HepG2 (cell line): ENCODE results near the gene APBA3. TPM values are rescaled to one million over a fixed set of nuclear protein-coding genes. Genes with fewer than 3 reads are reported as not detected.
A peak's percentile ranks its signal among the peaks of the same experiment; 100 is the strongest.

Experiments
- ATAC-seq: fragments of 200-7000 bp; cut with Tn5 transposase; 3 replicates; pipeline ENCODE4 v1.9.1; 2020; ENCODE audit warnings: mild to moderate bottlenecking, moderate library complexity
- BruUV-seq: library from RNA; stranded (reverse); fragments of 400-500 nt; replicated peaks from 2 replicates; lab custom pipeline; 2021; lab: Mats Ljungman, UMichigan
- CTCF ChIA-PET: fragments of 300-600 bp; formaldehyde crosslinking; extraction: SDS; loops from one replicate; lab custom pipeline; 2021; ENCODE audit warnings: low total read pairs, inconsistent platforms, low intra/inter-chr PET ratio; lab: Yijun Ruan, JAX
- POLR2A ChIA-PET: fragments of 350-600 bp; sonication (Branson Sonifier 250); formaldehyde crosslinking; loops from one replicate; lab custom pipeline; 2020; ENCODE audit warnings: antibody characterized with exemption, inconsistent platforms; lab: Yijun Ruan, JAX
- DNase-seq: peaks from one replicate; pipeline ENCODE4 v3.0.0-alpha.2; 2015; ENCODE audit warnings: low spot score
- FAIRE-seq: peaks from 3 replicates; lab custom pipeline; 2011; peaks lifted over from hg19 to GRCh38; lab: Jason Lieb, UNC
- H2AFZ ChIP-seq: one replicate; pipeline ENCODE4 v1.6.1; 2011; ENCODE audit warnings: low read length, inconsistent platforms
- H3K27ac ChIP-seq: fragments of 300-600 bp; 3 replicates; pipeline ENCODE4 v1.8.0; 2011; ENCODE audit warnings: mixed run types, mild to moderate bottlenecking, mixed read lengths, low read length, inconsistent platforms; ENCODE audit not compliant: insufficient read depth; ENCODE audit errors: extremely low read length
- H3K27me3 ChIP-seq, 2 experiments: fragments of 200-600 bp in 1 of 2; 2 replicates in 1 of 2; 3 replicates in 1 of 2; pipeline versions ENCODE4 v1.6.0 to v1.8.0; 2011; ENCODE audit warnings: low read length in 2 of 2, mild to moderate bottlenecking in 2 of 2, moderate library complexity in 2 of 2, inconsistent platforms in 1 of 2; ENCODE audit not compliant: insufficient read depth in 2 of 2, control insufficient read depth in 1 of 2
- H3K36me3 ChIP-seq, 2 experiments: fragments of 200-600 bp in 1 of 2; replicated peaks in 1 of 2; 2 replicates in 1 of 2; 3 replicates in 1 of 2; pipeline versions ENCODE4 v1.5.1 to v1.8.0; 2011; ENCODE audit warnings: low read length in 2 of 2, inconsistent platforms in 1 of 2; ENCODE audit not compliant: insufficient read depth in 2 of 2, control insufficient read depth in 1 of 2
- H3K4me1 ChIP-seq: 2 replicates; pipeline ENCODE4 v1.5.1; 2012; ENCODE audit warnings: low read length, inconsistent platforms; ENCODE audit not compliant: insufficient read depth
- H3K4me2 ChIP-seq: 2 replicates; pipeline ENCODE4 v1.6.0; 2011; ENCODE audit warnings: low read depth, low read length, inconsistent platforms
- H3K4me3 ChIP-seq, 3 experiments: fragments of 200-600 bp in 1 of 3; sonication (generic), shearing (Covaris generic) in 1 of 3; replicated peaks in 1 of 3; 2 replicates each; pipeline ENCODE4 v1.5.1; 2011 to 2016; ENCODE audit warnings: low read length in 3 of 3, inconsistent platforms in 2 of 3, low read depth in 2 of 3, mild to moderate bottlenecking in 2 of 3, control low read depth in 1 of 3, mixed read lengths in 1 of 3; ENCODE audit not compliant: insufficient read depth in 1 of 3
- H3K79me2 ChIP-seq: one replicate; pipeline ENCODE4 v1.6.1; 2011; ENCODE audit warnings: low read length, inconsistent platforms; ENCODE audit not compliant: insufficient read depth
- H3K9ac ChIP-seq: 2 replicates; pipeline ENCODE4 v1.6.0; 2011; ENCODE audit warnings: mild to moderate bottlenecking, low read depth, low read length, inconsistent platforms; ENCODE audit not compliant: insufficient read depth
- H3K9me3 ChIP-seq: 2 replicates; pipeline ENCODE4 v1.5.1; 2012; ENCODE audit warnings: mild to moderate bottlenecking, low read length
- H4K20me1 ChIP-seq: 2 replicates; pipeline ENCODE4 v1.6.0; 2011; ENCODE audit warnings: inconsistent platforms, mild to moderate bottlenecking, low read length, moderate library complexity; ENCODE audit not compliant: insufficient read depth
- FOXA3 ChIP-seq: IDR thresholded peaks from 2 replicates; pipeline ENCODE4 v1.6.1; 2016; ENCODE audit warnings: missing genetic modification reagents, missing compliant biosample characterization
- ZNF687 ChIP-seq: sonication (generic); formaldehyde crosslinking; IDR thresholded peaks from 2 replicates; pipeline ENCODE4 v1.5.1; 2020; ENCODE audit warnings: mild to moderate bottlenecking, missing genetic modification reagents, moderate library complexity
- WGBS: methylation state at CpG from one replicate; pipeline ENCODE4 v1.1.6; 2017; ENCODE audit warnings: low lambda C conversion rate; 5-methylcytosine and 5-hydroxymethylcytosine counted together
- in situ Hi-C: cut with HindIII; loops from 2 replicates; pipeline ENCODE4 v1.10.0; 2017; ENCODE audit warnings: low pct_unique_long_range_greater_than_20kb; ENCODE audit not compliant: extremely low pct_ligation_motif_present
- intact Hi-C: fragments of 100-400 bp; cut with micrococcal nuclease; formaldehyde crosslinking; loops from one replicate; pipeline ENCODE4 v1.10.0; 2022; ENCODE audit not compliant: unreplicated experiment
- polyA plus RNA-seq, 8 experiments: library from polyadenylated mRNA; depleted of rRNA in 3 of 8; stranded (reverse) in 7 of 8; unstranded in 1 of 8; fragments of >200 nt; fragmentation: Illumina TruSeq in 4 of 8; extraction: Trizol in 4 of 8; gene quantifications; 2 replicates each; pipeline versions ENCODE4 v1.2.1 to v1.2.3, GENCODE V29; 2011 to 2016; ENCODE audit warnings: low read depth in 4 of 8, missing spikeins in 1 of 8, mixed read lengths in 1 of 8; ENCODE audit not compliant: insufficient read depth in 1 of 8
- total RNA-seq, 5 experiments: library from RNA; depleted of rRNA; stranded (reverse); fragments of >200 nt; fragmentation: Illumina TruSeq; extraction: Trizol; gene quantifications; 2 replicates each; pipeline ENCODE4 v1.2.3, GENCODE V29; 2016; ENCODE audit warnings: low read depth in 1 of 5

Gene APBA3
- total and polyA plus RNA-seq, 2 of the 13 experiments (the other 11 are each of a cell fraction or from before 2014, with no cell fraction given) = 14.2 to 14.3 TPM

DNA sequence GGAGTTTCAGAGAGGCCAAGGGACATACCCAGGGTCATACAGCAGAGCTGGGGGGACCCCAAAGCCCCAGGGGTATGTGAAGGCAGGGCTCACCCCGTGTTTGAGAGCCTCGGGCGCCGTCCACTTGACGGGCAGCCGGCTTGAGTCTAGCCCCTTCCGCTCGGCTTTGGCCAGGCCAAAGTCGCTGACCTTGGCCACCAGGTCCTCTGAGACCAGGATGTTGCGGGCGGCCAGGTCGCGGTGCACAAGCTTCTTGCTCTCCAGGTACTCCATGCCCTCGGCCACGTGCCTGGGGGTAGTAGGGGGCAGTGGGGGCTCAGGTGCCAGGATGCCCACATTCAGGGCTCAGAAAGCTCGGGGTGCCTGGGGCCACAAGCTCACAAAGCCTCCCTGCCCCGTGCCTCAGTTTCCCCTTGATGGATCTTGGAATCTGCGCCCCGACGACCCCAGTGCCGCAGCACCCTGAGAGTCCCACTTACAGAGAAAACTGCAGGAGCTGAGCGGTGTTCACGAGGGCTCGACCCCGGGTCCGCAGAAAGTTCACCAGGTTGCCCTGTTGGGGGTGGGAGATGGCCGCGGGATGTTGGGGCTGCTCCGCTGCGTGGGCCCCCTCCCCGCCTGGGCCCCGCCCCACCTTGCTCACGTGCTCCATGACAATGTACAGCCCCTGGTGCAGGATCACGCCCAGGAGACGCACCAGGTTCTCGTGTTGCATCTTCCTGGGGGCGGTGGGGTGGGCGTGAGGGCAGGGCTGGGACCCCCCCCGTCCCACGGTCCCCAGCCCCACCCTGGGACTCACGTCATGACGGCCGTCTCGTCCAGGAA, 17.6 kb upstream of the APBA3 start:
- Histone ChIP-seq H3K36me3 (no peaks in the 10 kb centered on the region), H3K9me3 (peaks cover 18% of the 10 kb centered on the region), H3K79me2 (no peaks in the 10 kb centered on the region), H3K4me1 (0 out of 2 replicates have a peak, but pooled peaks cover 5% of the 10 kb centered on the region), H3K4me2 (peak overlapping the region; percentile 18; the same call in 1 of the 2 replicates), H3K4me3 (no peak overlapping the region), H4K20me1 (no peaks in the 10 kb centered on the region), H3K9ac (no peak overlapping the region), H2AFZ (no peak overlapping the region), H3K27me3 (peaks cover 0 to 18% of the 10 kb centered on the region in 2 experiments; a peak in 4 of 5 replicates), H3K27ac (no peak overlapping the region)
- in situ Hi-C loops = no loop called here
- DNase-seq (no peak), FAIRE-seq (no peak), ATAC-seq (no peak; the same call in 2 of the 3 replicates)
- CTCF ChIA-PET = no interaction called here
- TF ChIP-seq FOXA3 (CRISPR knock-in tag) (no peak), ZNF687 (CRISPR knock-in tag) (peak; percentile 48; the same call in 1 of the 2 replicates)
- POLR2A ChIA-PET = interaction anchor here (2.1 kb wide), 1 partner anchor 17 kb away, joined by 6 read pairs; the partner anchor contains the start of gene MRPL54
- no TSS peak for BruUV-seq
- WGBS = 5% methylated on average over 10 of the region's 44 CpGs
- intact Hi-C loops = no loop called here
